ENCODE measurements around the gene AP1G1. TPM values are rescaled to one million over a fixed set of nuclear protein-coding genes. Genes with fewer than 3 reads are reported as not detected.
"Not testable (repeated sequence)": the region's sequence is repeated elsewhere in the genome, so short reads cannot be mapped to it uniquely, and the experiment has no call there.

The AP1G1 gene
- total RNA-seq, 1 donor from 2014 or later, result 109 TPM

DNA sequence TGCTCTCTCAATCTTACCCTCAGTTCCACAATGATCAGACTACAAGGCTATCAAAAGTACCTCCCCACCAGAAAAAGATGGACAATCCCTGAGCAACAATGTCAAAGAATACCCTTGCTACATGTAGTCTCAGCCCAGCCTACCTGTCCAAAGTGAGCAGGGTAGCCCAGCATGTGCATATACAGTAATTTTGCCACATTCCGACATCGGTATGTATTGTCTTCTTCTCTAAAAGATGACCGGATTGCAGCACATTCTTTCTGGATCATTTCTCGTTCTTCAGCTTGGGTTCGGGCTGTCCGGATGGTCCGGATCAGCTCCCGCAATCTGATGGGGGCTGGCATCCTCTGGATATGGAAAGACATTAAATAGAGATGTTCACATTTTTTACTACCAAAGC lies 19.5 kb downstream of the AP1G1 start:
- no peak overlapping the region for H3K4me3 Mint-ChIP-seq
- H3K9me3 Mint-ChIP-seq, result no peaks in the 10 kb centered on the region
- H3K27me3 Mint-ChIP-seq (ENCODE audit: low read depth), result no peaks in the 10 kb centered on the region
- H3K36me3 Mint-ChIP-seq, result peaks cover 21% of the 10 kb centered on the region
- TF ChIP-seq, protein P1, sequence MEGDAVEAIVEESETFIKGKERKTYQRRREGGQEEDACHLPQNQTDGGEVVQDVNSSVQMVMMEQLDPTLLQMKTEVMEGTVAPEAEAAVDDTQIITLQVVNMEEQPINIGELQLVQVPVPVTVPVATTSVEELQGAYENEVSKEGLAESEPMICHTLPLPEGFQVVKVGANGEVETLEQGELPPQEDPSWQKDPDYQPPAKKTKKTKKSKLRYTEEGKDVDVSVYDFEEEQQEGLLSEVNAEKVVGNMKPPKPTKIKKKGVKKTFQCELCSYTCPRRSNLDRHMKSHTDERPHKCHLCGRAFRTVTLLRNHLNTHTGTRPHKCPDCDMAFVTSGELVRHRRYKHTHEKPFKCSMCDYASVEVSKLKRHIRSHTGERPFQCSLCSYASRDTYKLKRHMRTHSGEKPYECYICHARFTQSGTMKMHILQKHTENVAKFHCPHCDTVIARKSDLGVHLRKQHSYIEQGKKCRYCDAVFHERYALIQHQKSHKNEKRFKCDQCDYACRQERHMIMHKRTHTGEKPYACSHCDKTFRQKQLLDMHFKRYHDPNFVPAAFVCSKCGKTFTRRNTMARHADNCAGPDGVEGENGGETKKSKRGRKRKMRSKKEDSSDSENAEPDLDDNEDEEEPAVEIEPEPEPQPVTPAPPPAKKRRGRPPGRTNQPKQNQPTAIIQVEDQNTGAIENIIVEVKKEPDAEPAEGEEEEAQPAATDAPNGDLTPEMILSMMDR (IDR thresholded peaks at IDR 0.05; ENCODE audit: unreplicated experiment), result no peak
- peaks cover 2% of the 10 kb centered on the region for H3K4me1 Mint-ChIP-seq
- peak overlapping the region; percentile 36 for H3K27ac Mint-ChIP-seq
- no peak for DNase-seq (ENCODE audit: low spot score in 2 of 2, unreplicated experiment in 2 of 2)

- no peak overlapping the region for H3K4me3 Mint-ChIP-seq
- no peak for DNase-seq (ENCODE audit: low spot score in 2 of 2, unreplicated experiment in 2 of 2)
- H3K4me1 Mint-ChIP-seq, result peaks cover 8% of the 10 kb centered on the region
- TF ChIP-seq, protein P1 (IDR thresholded peaks at IDR 0.05; ENCODE audit: unreplicated experiment), result no peak
- H3K27me3 Mint-ChIP-seq (ENCODE audit: low read depth), result no peaks in the 10 kb centered on the region
- H3K27ac Mint-ChIP-seq, result no peak overlapping the region
- H3K9me3 Mint-ChIP-seq, result no peaks in the 10 kb centered on the region
- peaks cover 21% of the 10 kb centered on the region for H3K36me3 Mint-ChIP-seq
These were observed 20.1 kb downstream of the AP1G1 start for GRCh38 chr16:71788578-71788977.

DNA sequence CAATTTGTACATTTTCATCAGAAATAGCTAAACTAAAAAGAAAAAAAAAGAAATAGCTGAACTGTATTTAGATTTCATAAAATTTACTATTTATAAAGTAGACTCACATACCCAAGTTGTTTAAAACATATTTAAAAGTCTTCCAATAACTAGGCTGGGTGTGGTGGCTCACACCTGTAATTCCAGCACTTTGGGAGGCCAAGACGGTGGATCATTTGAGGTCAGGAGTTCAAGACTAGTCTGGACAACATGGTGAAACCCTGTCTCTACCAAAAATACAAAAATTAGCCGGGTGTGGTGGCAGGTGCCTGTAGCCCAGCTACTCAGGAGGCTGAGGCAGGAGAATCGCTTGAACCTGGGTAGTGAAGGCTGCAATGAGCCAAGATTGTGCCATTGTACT lies 23.5 kb downstream of the AP1G1 start:
- Mint-ChIP-seq H3K36me3 (peaks cover 21% of the 10 kb centered on the region), H3K4me1 (peaks cover 23% of the 10 kb centered on the region)
- H3K27me3 Mint-ChIP-seq (ENCODE audit: low read depth); H3K27ac Mint-ChIP-seq; H3K4me3 Mint-ChIP-seq; DNase-seq (ENCODE audit: low spot score in 2 of 2, unreplicated experiment in 2 of 2); H3K9me3 Mint-ChIP-seq: not testable (repeated sequence)

GRCh38 chr16:71784093-71784492 lies 24.5 kb downstream of the AP1G1 start:
- Mint-ChIP-seq H3K27ac (peak overlapping the region; percentile 86), H3K36me3 (peaks cover 18% of the 10 kb centered on the region), H3K9me3 (no peaks in the 10 kb centered on the region), H3K27me3 (ENCODE audit: low read depth) (no peaks in the 10 kb centered on the region), H3K4me1 (peaks cover 23% of the 10 kb centered on the region), H3K4me3 (no peak overlapping the region)
- TF ChIP-seq, protein P1 (IDR thresholded peaks at IDR 0.05; ENCODE audit: unreplicated experiment), result no peak
- no peak for DNase-seq (ENCODE audit: low spot score in 2 of 2, unreplicated experiment in 2 of 2)

DNA sequence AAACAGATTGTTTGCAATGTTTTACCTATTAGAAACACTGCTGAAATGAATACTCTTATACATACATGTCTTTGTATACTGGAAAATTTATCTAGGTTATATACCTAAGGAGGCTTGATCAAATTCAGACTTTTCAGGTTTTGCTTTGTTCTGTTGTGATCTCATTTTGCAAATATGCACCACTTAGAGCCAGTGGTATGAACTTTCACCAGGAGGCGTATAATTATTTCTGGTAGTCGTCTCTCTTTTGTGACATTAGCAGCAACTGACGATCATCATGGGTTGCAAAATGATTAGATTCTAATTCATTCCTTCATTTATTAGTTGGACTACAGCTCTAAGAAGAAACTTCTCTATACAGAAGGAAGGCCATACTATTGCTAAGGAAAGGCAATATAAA lies 26.9 kb downstream of the AP1G1 start:
- Mint-ChIP-seq H3K27me3 (ENCODE audit: low read depth) (no peaks in the 10 kb centered on the region), H3K9me3 (no peaks in the 10 kb centered on the region), H3K27ac (peak overlapping the region; percentile 95), H3K4me3 (no peak overlapping the region), H3K4me1 (peaks cover 28% of the 10 kb centered on the region), H3K36me3 (peaks cover 11% of the 10 kb centered on the region)
- DNase-seq (ENCODE audit: low spot score in 2 of 2, unreplicated experiment in 2 of 2), result no peak
- TF ChIP-seq, protein P1 (IDR thresholded peaks at IDR 0.05; ENCODE audit: unreplicated experiment), result no peak

DNA sequence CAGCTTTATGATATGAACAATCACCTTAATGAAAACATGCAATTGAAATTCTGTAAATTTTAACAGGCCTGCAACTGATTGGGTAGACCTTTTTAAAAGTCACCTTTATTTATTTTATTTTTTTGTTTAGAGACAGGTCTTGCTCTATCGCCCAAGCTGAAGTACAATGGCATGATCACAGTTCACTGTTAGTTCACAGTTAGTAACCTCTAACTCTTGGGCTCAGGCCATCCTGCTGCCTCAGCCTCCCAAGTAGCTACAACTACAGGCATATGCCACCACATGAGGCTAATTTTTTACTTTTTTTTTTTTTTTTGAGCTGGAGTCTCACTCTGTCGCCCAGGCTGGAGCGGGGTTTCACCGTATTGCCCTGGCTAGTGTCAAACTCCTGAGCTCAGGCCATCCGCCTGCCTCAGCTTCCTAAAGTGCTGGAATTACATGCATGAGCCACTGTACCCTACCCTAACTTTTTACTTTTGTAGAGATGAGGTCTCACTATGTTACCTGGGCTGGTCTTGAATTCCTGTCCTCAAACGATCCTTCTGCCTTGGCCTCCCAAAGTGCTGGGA lies 28.0 kb downstream of the AP1G1 start:
- H3K27me3 Mint-ChIP-seq (ENCODE audit: low read depth), result no peaks in the 10 kb centered on the region
- H3K4me1 Mint-ChIP-seq, result peaks cover 28% of the 10 kb centered on the region
- no peak overlapping the region for H3K4me3 Mint-ChIP-seq
- peak overlapping the region; percentile 95 for H3K27ac Mint-ChIP-seq
- TF ChIP-seq, protein P1 (IDR thresholded peaks at IDR 0.05; ENCODE audit: unreplicated experiment), result no peak
- H3K36me3 Mint-ChIP-seq, result peaks cover 15% of the 10 kb centered on the region
- DNase-seq (ENCODE audit: low spot score in 2 of 2, unreplicated experiment in 2 of 2), result no peak
- H3K9me3 Mint-ChIP-seq, result no peaks in the 10 kb centered on the region

Data from mesothelial cell of epicardium (in vitro differentiated cells).